AG09309 (cell line): ENCODE measurements around the gene PDYN.

ENCODE experiments used
- DNase-seq: peaks from one replicate; pipeline ENCODE4 v3.0.0-alpha.2; 2010; ENCODE audit warnings: low read depth
- H3K4me3 ChIP-seq: 2 replicates; pipeline ENCODE4 v1.5.1; 2011; ENCODE audit warnings: mild to moderate bottlenecking, low read depth, low read length, moderate library complexity; ENCODE audit not compliant: control insufficient read depth
- TF ChIP-seq, protein P1 (sequence below): IDR thresholded peaks from 2 replicates; pipeline ENCODE4 v1.5.1; 2011; ENCODE audit warnings: mild to moderate bottlenecking, low read depth, low read length, inconsistent platforms; ENCODE audit not compliant: insufficient read depth, control insufficient read depth; ENCODE audit errors: missing control alignments

The PDYN gene

DNA sequence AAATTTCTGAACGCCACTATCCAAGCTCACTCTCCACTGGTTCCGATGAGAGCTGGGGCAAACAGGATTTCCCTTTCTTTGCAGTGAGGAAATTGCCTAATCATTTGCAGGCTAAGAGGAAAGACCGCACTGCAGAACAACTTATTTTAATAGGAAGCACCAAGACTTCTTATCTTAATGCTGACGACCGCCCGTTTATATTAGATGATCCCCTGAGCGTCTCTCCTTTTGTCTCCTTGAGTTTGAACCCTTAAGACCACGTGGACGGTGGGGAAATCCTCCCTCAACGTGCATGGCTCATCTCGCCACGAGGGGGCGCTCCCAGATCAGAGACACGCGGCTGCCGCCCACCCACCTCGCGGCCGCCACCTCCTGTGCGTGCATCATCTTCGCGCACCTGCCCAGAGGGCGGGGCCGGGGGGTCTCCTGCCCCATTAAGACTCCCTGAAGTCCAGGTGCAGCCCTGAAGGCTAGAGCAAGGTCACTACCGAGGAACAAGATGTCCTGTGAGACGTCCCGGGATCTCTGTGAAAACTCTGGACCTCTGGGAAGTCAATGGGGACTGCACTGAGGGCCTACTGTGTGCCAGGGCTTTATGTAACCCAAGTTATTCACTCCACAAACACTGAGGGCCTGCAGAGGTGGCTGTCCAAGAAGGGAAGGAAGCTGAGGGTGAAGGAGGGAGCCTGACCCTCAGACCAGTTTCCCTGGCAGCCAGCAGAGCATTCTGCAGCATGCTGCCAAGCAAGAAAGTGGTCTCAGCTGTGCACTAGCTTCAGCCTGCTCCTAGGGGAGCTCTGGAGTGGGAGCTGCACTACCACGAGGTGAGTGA, 28.1 kb downstream of the PDYN start:
- H3K4me3 ChIP-seq = no peak overlapping the region

DNA sequence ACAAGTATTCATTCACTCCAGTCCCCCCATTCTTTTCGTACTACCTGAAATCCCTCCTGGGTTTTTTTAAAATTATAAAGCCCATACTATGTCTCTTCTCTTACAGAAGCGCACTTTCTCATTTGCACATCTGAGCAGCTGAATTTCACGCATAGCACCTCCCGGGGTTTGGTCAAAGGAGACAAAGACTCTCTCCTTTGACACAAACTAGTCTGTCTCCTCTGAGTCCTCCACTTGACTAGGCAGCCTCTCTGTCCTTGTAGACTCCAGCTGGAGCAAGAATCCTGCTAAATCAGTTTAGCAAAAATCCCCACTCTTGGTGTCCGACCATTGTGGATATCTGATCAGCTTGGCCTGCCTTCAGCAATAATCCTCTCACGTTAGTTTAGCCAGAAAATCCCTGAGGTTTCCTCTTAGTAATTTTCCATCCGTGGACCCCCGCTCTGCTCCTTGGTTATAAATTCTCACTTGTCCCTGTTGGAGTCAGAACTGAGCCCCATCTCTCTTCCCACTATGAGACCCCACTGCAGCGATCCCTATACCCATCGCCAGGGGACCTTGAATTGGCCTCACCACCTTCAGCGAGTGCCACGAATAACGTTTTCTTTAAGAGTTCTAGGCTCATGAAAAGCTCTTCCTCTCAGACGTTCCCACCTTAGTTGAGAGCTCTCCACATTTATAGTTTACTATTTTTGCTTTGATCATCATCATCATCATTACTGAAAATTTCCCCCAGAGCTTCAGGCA, 29.0 kb downstream of the PDYN start:
- no peak overlapping the region for H3K4me3 ChIP-seq
- TF ChIP-seq, protein P1, sequence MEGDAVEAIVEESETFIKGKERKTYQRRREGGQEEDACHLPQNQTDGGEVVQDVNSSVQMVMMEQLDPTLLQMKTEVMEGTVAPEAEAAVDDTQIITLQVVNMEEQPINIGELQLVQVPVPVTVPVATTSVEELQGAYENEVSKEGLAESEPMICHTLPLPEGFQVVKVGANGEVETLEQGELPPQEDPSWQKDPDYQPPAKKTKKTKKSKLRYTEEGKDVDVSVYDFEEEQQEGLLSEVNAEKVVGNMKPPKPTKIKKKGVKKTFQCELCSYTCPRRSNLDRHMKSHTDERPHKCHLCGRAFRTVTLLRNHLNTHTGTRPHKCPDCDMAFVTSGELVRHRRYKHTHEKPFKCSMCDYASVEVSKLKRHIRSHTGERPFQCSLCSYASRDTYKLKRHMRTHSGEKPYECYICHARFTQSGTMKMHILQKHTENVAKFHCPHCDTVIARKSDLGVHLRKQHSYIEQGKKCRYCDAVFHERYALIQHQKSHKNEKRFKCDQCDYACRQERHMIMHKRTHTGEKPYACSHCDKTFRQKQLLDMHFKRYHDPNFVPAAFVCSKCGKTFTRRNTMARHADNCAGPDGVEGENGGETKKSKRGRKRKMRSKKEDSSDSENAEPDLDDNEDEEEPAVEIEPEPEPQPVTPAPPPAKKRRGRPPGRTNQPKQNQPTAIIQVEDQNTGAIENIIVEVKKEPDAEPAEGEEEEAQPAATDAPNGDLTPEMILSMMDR = peak; percentile 26
- no peak for DNase-seq

More for the DNA sequence above, 28.1 kb downstream of the PDYN start:
- TF ChIP-seq, protein P1 = peak; percentile 93
- DNase-seq = no peak

DNA sequence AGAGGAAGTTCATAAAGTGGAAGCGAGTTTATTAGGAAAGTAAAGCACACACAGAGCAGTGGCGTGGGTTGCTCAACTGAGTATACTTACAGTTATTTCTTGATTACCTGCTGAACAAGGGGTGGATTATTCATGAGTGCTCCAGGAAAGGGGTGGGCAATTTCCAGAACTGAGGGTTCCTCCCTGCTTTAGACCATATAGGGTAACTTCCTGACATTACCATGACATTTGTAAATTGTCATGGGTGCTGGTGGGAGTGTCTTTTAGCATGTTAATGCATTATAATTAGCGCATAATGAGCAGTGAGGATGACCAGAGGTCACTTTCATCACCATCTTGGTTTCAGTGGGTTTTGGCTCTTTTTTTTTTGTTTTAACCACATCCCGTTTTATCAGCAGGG, 29.8 kb downstream of the PDYN start:
- TF ChIP-seq, protein P1 = no peak
- DNase-seq = no peak

DNA sequence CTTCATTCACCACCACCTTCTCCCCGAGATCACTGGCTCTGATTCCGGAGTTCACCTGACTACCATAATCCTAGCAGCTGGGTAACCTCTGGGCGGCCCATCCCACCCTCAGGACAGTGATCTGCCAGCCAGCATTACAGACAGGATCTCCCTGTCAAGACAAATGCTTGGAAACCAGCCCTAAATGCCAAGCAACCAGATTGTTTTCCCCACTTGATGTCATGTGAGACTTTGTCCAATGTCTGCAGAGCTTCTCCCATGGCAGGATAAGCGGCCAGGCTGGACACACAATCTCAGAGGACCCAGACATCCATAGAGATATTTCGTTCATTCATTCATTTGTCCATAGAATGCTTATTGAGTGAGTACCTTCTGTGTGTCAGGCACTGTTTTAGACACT, 32.5 kb downstream of the PDYN start:
- H3K4me3 ChIP-seq = no peak overlapping the region
- DNase-seq = no peak
- TF ChIP-seq, protein P1 = no peak

More for the DNA sequence above, 29.8 kb downstream of the PDYN start:
- H3K4me3 ChIP-seq = no peak overlapping the region

DNA sequence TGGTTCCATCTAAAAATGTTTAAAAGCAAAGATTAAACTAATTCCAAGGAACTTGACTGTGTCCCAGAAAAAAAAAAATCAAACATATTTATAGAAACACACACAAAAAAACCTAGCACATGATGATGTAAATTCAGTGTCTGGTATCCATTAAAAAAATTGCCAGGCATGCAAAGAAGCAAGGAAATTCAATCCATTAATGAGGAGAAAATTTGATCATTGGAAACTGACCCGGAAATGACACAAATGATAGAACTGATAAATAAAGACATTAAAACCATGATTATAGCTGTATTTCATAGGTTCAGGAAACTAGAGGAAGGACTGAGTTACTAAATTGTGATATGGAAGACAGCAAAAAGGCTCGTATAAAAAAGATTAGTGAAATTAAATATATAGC, 34.7 kb downstream of the PDYN start:
- DNase-seq = no peak
- no peak overlapping the region for H3K4me3 ChIP-seq
- TF ChIP-seq, protein P1 = no peak

DNA sequence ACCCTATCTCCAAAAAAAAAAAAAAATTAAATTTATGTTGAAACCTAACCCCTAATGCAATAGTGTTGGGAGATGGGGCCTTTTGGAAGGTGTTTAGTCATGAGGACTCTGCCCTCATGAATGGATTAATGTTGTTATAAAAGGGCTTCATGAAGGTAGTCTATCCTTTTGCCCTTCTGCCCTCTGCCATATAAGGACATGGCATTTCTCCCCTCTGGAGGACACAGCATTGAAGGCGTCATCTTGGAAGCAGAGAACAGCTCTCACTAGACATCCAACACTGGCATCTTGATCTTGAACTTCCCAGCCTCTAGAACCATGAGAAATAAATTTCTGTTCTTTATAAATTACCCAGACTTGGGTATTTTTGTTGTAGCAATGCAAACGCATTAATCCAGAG, 35.4 kb downstream of the PDYN start:
- TF ChIP-seq, protein P1 = no peak
- DNase-seq = no peak
- H3K4me3 ChIP-seq = no peak overlapping the region
